ENCODE measurements around the gene ACAD9.

The ACAD9 gene

DNA sequence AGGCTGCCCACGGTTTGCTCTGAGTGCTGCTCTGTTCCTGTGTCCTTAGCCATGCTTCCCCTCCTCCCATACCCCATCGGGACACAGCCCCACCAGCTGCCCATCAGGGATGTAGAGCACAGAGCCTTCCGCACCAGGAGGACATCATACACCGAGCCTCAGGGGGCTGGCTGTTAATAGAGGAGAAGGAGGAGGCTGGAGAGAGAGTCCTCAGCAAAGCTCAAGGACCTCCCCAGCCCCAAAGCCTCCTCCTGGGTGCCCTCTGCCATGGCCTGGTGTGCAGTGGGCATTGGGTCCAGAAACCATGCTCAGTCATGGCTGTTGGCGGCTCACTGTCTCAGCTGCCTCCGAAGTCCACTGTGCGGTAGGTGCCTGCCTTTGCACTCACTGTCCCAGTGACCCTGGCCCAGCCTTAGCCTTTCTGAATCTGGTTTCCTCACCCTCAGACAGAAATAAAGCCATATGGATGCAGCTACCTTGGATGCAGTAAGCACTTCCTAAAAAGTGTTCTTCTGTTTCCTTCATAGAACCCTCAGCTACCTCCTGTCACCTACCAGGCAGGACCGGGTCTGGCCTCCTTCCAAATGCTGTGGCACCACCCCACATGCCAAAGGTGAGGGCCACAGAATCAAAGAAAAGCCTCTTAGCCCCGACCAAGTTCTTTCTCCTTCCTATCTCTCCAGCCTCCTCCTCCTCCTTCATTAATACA, 53.9 kb downstream of the ACAD9 start:
- Histone ChIP-seq H3K9me3 (ENCODE audit: low read length) (peaks cover 10% of the 10 kb centered on the region), H2AFZ (ENCODE audit: low read length) (no peak overlapping the region), H3K4me1 (ENCODE audit: insufficient read depth, low read length, severe bottlenecking) (no peaks in the 10 kb centered on the region), H3K4me3 (ENCODE audit: low read depth, low read length, poor library complexity, severe bottlenecking) (no peak overlapping the region), H3K36me3 (ENCODE audit: insufficient read depth, low read length) (no peaks in the 10 kb centered on the region; the same call in 1 of the 2 replicates), H3K9me2 (ENCODE audit: low read depth, low read length) (no peaks in the 10 kb centered on the region), H3K9ac (ENCODE audit: low read length) (no peak overlapping the region), H3F3A (ENCODE audit: insufficient read depth, low read length) (no peaks in the 10 kb centered on the region), H4K20me1 (ENCODE audit: insufficient read depth, low read length) (no peaks in the 10 kb centered on the region), H3K79me2 (ENCODE audit: insufficient read depth, low read length) (no peaks in the 10 kb centered on the region), H3K27me3 (ENCODE audit: insufficient read depth, low read length) (peaks cover 12% of the 10 kb centered on the region; the same call in 1 of the 2 replicates), H3K27ac (ENCODE audit: low read depth, low read length, poor library complexity, severe bottlenecking) (no peak overlapping the region), H3K4me2 (ENCODE audit: low read length) (no peak overlapping the region)
- TF ChIP-seq, protein P1, sequence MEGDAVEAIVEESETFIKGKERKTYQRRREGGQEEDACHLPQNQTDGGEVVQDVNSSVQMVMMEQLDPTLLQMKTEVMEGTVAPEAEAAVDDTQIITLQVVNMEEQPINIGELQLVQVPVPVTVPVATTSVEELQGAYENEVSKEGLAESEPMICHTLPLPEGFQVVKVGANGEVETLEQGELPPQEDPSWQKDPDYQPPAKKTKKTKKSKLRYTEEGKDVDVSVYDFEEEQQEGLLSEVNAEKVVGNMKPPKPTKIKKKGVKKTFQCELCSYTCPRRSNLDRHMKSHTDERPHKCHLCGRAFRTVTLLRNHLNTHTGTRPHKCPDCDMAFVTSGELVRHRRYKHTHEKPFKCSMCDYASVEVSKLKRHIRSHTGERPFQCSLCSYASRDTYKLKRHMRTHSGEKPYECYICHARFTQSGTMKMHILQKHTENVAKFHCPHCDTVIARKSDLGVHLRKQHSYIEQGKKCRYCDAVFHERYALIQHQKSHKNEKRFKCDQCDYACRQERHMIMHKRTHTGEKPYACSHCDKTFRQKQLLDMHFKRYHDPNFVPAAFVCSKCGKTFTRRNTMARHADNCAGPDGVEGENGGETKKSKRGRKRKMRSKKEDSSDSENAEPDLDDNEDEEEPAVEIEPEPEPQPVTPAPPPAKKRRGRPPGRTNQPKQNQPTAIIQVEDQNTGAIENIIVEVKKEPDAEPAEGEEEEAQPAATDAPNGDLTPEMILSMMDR (IDR thresholded peaks at IDR 0.05; ENCODE audit: low read length) = no peak
- no peak for TF ChIP-seq EZH2 (IDR thresholded peaks at IDR 0.05; ENCODE audit: borderline replicate concordance, low read length)

DNA sequence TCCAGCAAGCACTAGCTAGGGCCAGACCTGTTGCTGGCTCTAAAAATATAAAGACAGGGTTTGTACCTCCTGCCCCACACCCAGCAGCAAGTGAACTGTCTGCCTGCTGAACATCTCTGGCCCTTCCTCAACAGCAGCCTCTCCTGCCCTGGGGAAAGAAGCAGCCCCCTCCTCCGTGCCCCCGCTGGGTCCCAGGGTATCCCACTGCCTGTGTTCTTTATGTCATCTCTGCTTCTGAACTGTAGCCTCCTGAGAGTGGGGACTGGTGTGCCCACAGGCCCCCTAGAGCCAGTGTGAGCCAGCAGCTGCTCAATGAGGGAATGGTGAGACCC, 54.5 kb downstream of the ACAD9 start:
- TF ChIP-seq, protein P1 (IDR thresholded peaks at IDR 0.05; ENCODE audit: low read length) = no peak
- no peak for TF ChIP-seq EZH2 (IDR thresholded peaks at IDR 0.05; ENCODE audit: borderline replicate concordance, low read length)
- H3K4me2 ChIP-seq (ENCODE audit: low read length) = no peak overlapping the region
- H3F3A ChIP-seq (ENCODE audit: insufficient read depth, low read length) = no peaks in the 10 kb centered on the region
- H4K20me1 ChIP-seq (ENCODE audit: insufficient read depth, low read length) = no peaks in the 10 kb centered on the region
- no peaks in the 10 kb centered on the region for H3K4me1 ChIP-seq (ENCODE audit: insufficient read depth, low read length, severe bottlenecking)
- no peak overlapping the region for H3K4me3 ChIP-seq (ENCODE audit: low read depth, low read length, poor library complexity, severe bottlenecking)
- peaks cover 12% of the 10 kb centered on the region; the same call in 1 of the 2 replicates for H3K27me3 ChIP-seq (ENCODE audit: insufficient read depth, low read length)
- peaks cover 7% of the 10 kb centered on the region for H3K9me3 ChIP-seq (ENCODE audit: low read length)
- no peak overlapping the region for H2AFZ ChIP-seq (ENCODE audit: low read length)
- H3K27ac ChIP-seq (ENCODE audit: low read depth, low read length, poor library complexity, severe bottlenecking) = no peak overlapping the region
- H3K9me2 ChIP-seq (ENCODE audit: low read depth, low read length) = no peaks in the 10 kb centered on the region
- no peaks in the 10 kb centered on the region; the same call in 1 of the 2 replicates for H3K36me3 ChIP-seq (ENCODE audit: insufficient read depth, low read length)
- H3K9ac ChIP-seq (ENCODE audit: low read length) = no peak overlapping the region
- H3K79me2 ChIP-seq (ENCODE audit: insufficient read depth, low read length) = no peaks in the 10 kb centered on the region

DNA sequence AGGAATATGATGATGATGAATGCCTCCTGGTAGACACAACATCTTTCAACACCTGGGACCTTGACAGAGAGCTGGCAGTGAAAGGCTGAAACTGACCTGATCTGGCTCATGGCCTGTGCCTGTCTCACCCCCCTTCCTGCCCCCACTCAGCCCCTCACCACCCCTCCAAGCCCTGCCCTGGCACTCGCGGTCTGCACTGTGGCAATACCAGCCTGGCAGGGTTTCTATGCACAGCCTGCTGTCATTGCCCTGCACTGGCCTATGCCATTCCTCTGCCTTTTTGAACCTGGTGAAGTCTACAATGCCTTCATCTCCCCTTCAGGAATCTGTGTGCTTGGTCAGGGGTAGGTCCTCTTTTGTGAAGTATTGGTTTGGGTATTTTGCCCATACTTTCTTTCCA, 56.5 kb downstream of the ACAD9 start:
- no peaks in the 10 kb centered on the region for H4K20me1 ChIP-seq (ENCODE audit: insufficient read depth, low read length)
- H2AFZ ChIP-seq (ENCODE audit: low read length) = no peak overlapping the region
- no peak for TF ChIP-seq EZH2 (IDR thresholded peaks at IDR 0.05; ENCODE audit: borderline replicate concordance, low read length)
- TF ChIP-seq, protein P1 (IDR thresholded peaks at IDR 0.05; ENCODE audit: low read length) = no peak
- peaks cover 16% of the 10 kb centered on the region; the same call in 1 of the 2 replicates for H3K27me3 ChIP-seq (ENCODE audit: insufficient read depth, low read length)
- H3F3A ChIP-seq (ENCODE audit: insufficient read depth, low read length) = no peaks in the 10 kb centered on the region
- no peak overlapping the region for H3K4me3 ChIP-seq (ENCODE audit: low read depth, low read length, poor library complexity, severe bottlenecking)
- H3K9me3 ChIP-seq (ENCODE audit: low read length) = no peaks in the 10 kb centered on the region
- no peaks in the 10 kb centered on the region for H3K79me2 ChIP-seq (ENCODE audit: insufficient read depth, low read length)
- H3K4me1 ChIP-seq (ENCODE audit: insufficient read depth, low read length, severe bottlenecking) = no peaks in the 10 kb centered on the region
- H3K27ac ChIP-seq (ENCODE audit: low read depth, low read length, poor library complexity, severe bottlenecking) = no peak overlapping the region
- no peaks in the 10 kb centered on the region for H3K36me3 ChIP-seq (ENCODE audit: insufficient read depth, low read length)
- H3K9ac ChIP-seq (ENCODE audit: low read length) = no peak overlapping the region
- no peaks in the 10 kb centered on the region for H3K9me2 ChIP-seq (ENCODE audit: low read depth, low read length)
- H3K4me2 ChIP-seq (ENCODE audit: low read length) = no peak overlapping the region
